IPS DF 6.9 (cell line): ENCODE data around the gene STBD1.
"Not testable (repeated sequence)": the region's sequence is repeated elsewhere in the genome, so short reads cannot be mapped to it uniquely, and the experiment has no call there.

Experiments used
- DNase-seq: peaks from one replicate; pipeline ENCODE4 v3.0.0-alpha.2; 2013; ENCODE audit warnings: low read depth, low spot score
- H3K27ac ChIP-seq: one replicate; pipeline ENCODE4 v1.5.1; 2013; ENCODE audit warnings: low read length, control low read depth
- H3K27me3 ChIP-seq: 2 replicates; pipeline ENCODE4 v1.6.1; 2013; ENCODE audit warnings: mild to moderate bottlenecking, low read length; ENCODE audit not compliant: control insufficient read depth, insufficient read depth
- H3K36me3 ChIP-seq: 2 replicates; pipeline ENCODE4 v1.6.1; 2013; ENCODE audit warnings: low read length; ENCODE audit not compliant: control insufficient read depth, insufficient read depth
- H3K4me1 ChIP-seq: 2 replicates; pipeline ENCODE4 v1.6.1; 2013; ENCODE audit warnings: low read length; ENCODE audit not compliant: control insufficient read depth, insufficient read depth
- H3K4me3 ChIP-seq: 2 replicates; pipeline ENCODE4 v1.5.1; 2013; ENCODE audit warnings: mild to moderate bottlenecking, low read length
- H3K9me3 ChIP-seq: 2 replicates; pipeline ENCODE4 v1.6.1; 2013; ENCODE audit warnings: low read length, inconsistent platforms; ENCODE audit not compliant: control insufficient read depth, insufficient read depth
- WGBS: extraction: QIAGEN DNeasy Blood & Tissue Kit; methylation state at CpG from one replicate; pipeline ENCODE4 v1.1.7; 2013; ENCODE audit warnings: mixed read lengths, missing lambda C conversion rate; ENCODE audit not compliant: insufficient read length, insufficient coverage; 5-methylcytosine and 5-hydroxymethylcytosine counted together

STBD1 gene

GRCh38 chr4:76283900-76284299, 22.6 kb upstream of the STBD1 start:
- no peak for DNase-seq
- no peaks in the 10 kb centered on the region for H3K27me3 ChIP-seq
- H3K9me3 ChIP-seq = no peaks in the 10 kb centered on the region
- no peaks in the 10 kb centered on the region for H3K4me1 ChIP-seq
- no peak overlapping the region for H3K27ac ChIP-seq
- no CpG with 5 or more reads among the region's 4 CpGs for WGBS
- H3K36me3 ChIP-seq = no peaks in the 10 kb centered on the region
- H3K4me3 ChIP-seq = no peak overlapping the region

GRCh38 chr4:76287811-76288210, 18.7 kb upstream of the STBD1 start:
- H3K9me3 ChIP-seq, H3K4me3 ChIP-seq, H3K27ac ChIP-seq, H3K36me3 ChIP-seq, H3K27me3 ChIP-seq, H3K4me1 ChIP-seq, DNase-seq: not testable (repeated sequence)
- no CpG with 5 or more reads among the region's 3 CpGs for WGBS

- H3K9me3 ChIP-seq = no peaks in the 10 kb centered on the region
- H3K27me3 ChIP-seq = no peaks in the 10 kb centered on the region
- no CpG with 5 or more reads among the region's 3 CpGs for WGBS
- H3K4me1 ChIP-seq = no peaks in the 10 kb centered on the region
- no peaks in the 10 kb centered on the region for H3K36me3 ChIP-seq
- H3K4me3 ChIP-seq = no peak overlapping the region
- DNase-seq = no peak
- no peak overlapping the region for H3K27ac ChIP-seq
Observed at GRCh38 chr4:76292730-76293129, 13.8 kb upstream of the STBD1 start.

GRCh38 chr4:76293772-76294171, 12.8 kb upstream of the STBD1 start:
- no CpG with 5 or more reads among the region's 2 CpGs for WGBS
- Histone ChIP-seq H3K36me3 (no peaks in the 10 kb centered on the region), H3K4me1 (no peaks in the 10 kb centered on the region), H3K9me3 (no peaks in the 10 kb centered on the region), H3K4me3 (no peak overlapping the region), H3K27me3 (no peaks in the 10 kb centered on the region), H3K27ac (no peak overlapping the region)
- no peak for DNase-seq

GRCh38 chr4:76296286-76296820, 10.2 kb upstream of the STBD1 start:
- H3K27ac ChIP-seq = no peak overlapping the region
- H3K36me3 ChIP-seq = no peaks in the 10 kb centered on the region
- WGBS = no CpG with 5 or more reads among the region's 3 CpGs
- no peaks in the 10 kb centered on the region for H3K27me3 ChIP-seq
- no peaks in the 10 kb centered on the region for H3K4me1 ChIP-seq
- DNase-seq = no peak
- H3K9me3 ChIP-seq = no peaks in the 10 kb centered on the region
- H3K4me3 ChIP-seq = no peak overlapping the region

GRCh38 chr4:76298227-76298626, 8.3 kb upstream of the STBD1 start:
- H3K4me3 ChIP-seq = no peak overlapping the region
- no peaks in the 10 kb centered on the region for H3K9me3 ChIP-seq

GRCh38 chr4:76300012-76300411, 6.5 kb upstream of the STBD1 start:
- no peak overlapping the region for H3K27ac ChIP-seq
- H3K4me1 ChIP-seq = no peaks in the 10 kb centered on the region
- H3K4me3 ChIP-seq = no peak overlapping the region
- no peaks in the 10 kb centered on the region for H3K9me3 ChIP-seq
- no CpG with 5 or more reads among the region's 4 CpGs for WGBS
- no peak for DNase-seq
- H3K27me3 ChIP-seq = no peaks in the 10 kb centered on the region
- no peaks in the 10 kb centered on the region for H3K36me3 ChIP-seq

More at GRCh38 chr4:76298227-76298626, 8.3 kb upstream of the STBD1 start:
- Histone ChIP-seq H3K4me1 (no peaks in the 10 kb centered on the region), H3K27me3 (no peaks in the 10 kb centered on the region), H3K36me3 (no peaks in the 10 kb centered on the region), H3K27ac (no peak overlapping the region)
- no peak for DNase-seq

- Histone ChIP-seq H3K36me3 (no peaks in the 10 kb centered on the region), H3K27me3 (peaks cover 5% of the 10 kb centered on the region; the same call in 1 of the 2 replicates), H3K27ac (no peak overlapping the region), H3K4me3 (no peak overlapping the region), H3K4me1 (peaks cover 2% of the 10 kb centered on the region), H3K9me3 (no peaks in the 10 kb centered on the region)
- DNase-seq = no peak
- no CpG with 5 or more reads among the region's 4 CpGs for WGBS
Observed at GRCh38 chr4:76301068-76301774, 5.3 kb upstream of the STBD1 start.

- Histone ChIP-seq H3K9me3 (no peaks in the 10 kb centered on the region), H3K27me3 (peaks cover 5% of the 10 kb centered on the region; the same call in 1 of the 2 replicates), H3K36me3 (no peaks in the 10 kb centered on the region), H3K27ac (no peak overlapping the region), H3K4me3 (no peak overlapping the region), H3K4me1 (peaks cover 2% of the 10 kb centered on the region)
- no CpG with 5 or more reads among the region's 1 CpG for WGBS
- no peak for DNase-seq
Observed at GRCh38 chr4:76301775-76302162, 4.8 kb upstream of the STBD1 start.

GRCh38 chr4:76302826-76303438, 3.6 kb upstream of the STBD1 start:
- WGBS = 100% methylated on average over 1 of the region's 3 CpGs

More at GRCh38 chr4:76302826-76303438, 3.6 kb upstream of the STBD1 start:
- Histone ChIP-seq H3K4me1 (peaks cover 3% of the 10 kb centered on the region), H3K9me3 (no peaks in the 10 kb centered on the region), H3K4me3 (no peak overlapping the region), H3K27ac (no peak overlapping the region), H3K36me3 (no peaks in the 10 kb centered on the region), H3K27me3 (peaks cover 5% of the 10 kb centered on the region; the same call in 1 of the 2 replicates)
- no peak for DNase-seq
